H9 (cell line): ENCODE data around the gene ERC2. TPM values are rescaled to one million over a fixed set of nuclear protein-coding genes. Genes with fewer than 3 reads are reported as not detected.

ENCODE experiments used
- DNase-seq: peaks from one replicate; pipeline ENCODE4 v3.0.0-alpha.2; 2017
- H2AFZ ChIP-seq: one replicate; pipeline ENCODE4 v1.6.1; 2013; ENCODE audit warnings: mild to moderate bottlenecking, low read length, control low read depth, moderate library complexity
- H2AK5ac ChIP-seq: 2 replicates; pipeline ENCODE4 v1.6.1; 2013; ENCODE audit warnings: low read length, control low read depth, mixed read lengths; ENCODE audit not compliant: insufficient read length
- H2BK120ac ChIP-seq: one replicate; pipeline ENCODE4 v1.6.1; 2013; ENCODE audit warnings: low read depth, mild to moderate bottlenecking, low read length, control low read depth, inconsistent platforms; ENCODE audit not compliant: poor library complexity, severe bottlenecking
- H2BK12ac ChIP-seq: 2 replicates; pipeline ENCODE4 v1.6.1; 2013; ENCODE audit warnings: low read length, control low read depth, mixed read lengths, low read depth; ENCODE audit not compliant: insufficient read length
- H2BK15ac ChIP-seq: 2 replicates; pipeline ENCODE4 v1.6.1; 2013; ENCODE audit warnings: low read depth, low read length, control low read depth
- H2BK20ac ChIP-seq: one replicate; pipeline ENCODE4 v1.6.1; 2013; ENCODE audit warnings: low read depth, mild to moderate bottlenecking, low read length, control low read depth, inconsistent platforms; ENCODE audit not compliant: poor library complexity, severe bottlenecking
- H2BK5ac ChIP-seq: 2 replicates; pipeline ENCODE4 v1.6.1; 2013; ENCODE audit warnings: low read length, control low read depth, mixed read lengths; ENCODE audit not compliant: insufficient read length
- H3K14ac ChIP-seq: 2 replicates; pipeline ENCODE4 v1.6.1; 2013; ENCODE audit warnings: low read length, control low read depth; ENCODE audit not compliant: insufficient read depth
- H3K18ac ChIP-seq: 2 replicates; pipeline ENCODE4 v1.6.1; 2013; ENCODE audit warnings: low read depth, mild to moderate bottlenecking, mixed read lengths, low read length, control low read depth; ENCODE audit not compliant: insufficient read length
- H3K23ac ChIP-seq: 2 replicates; pipeline ENCODE4 v1.6.1; 2013; ENCODE audit warnings: low read length, control low read depth, mixed read lengths, low read depth; ENCODE audit not compliant: insufficient read length
- H3K23me2 ChIP-seq: 2 replicates; pipeline ENCODE4 v1.6.1; 2013; ENCODE audit warnings: low read depth, mild to moderate bottlenecking, mixed read lengths, low read length, control low read depth; ENCODE audit not compliant: insufficient read length, poor library complexity, severe bottlenecking
- H3K27ac ChIP-seq: 2 replicates; pipeline ENCODE4 v1.5.1; 2013; ENCODE audit warnings: low read length, control low read depth, mixed read lengths, low read depth; ENCODE audit not compliant: insufficient read length
- H3K27me3 ChIP-seq: 2 replicates; pipeline ENCODE4 v1.6.1; 2013; ENCODE audit warnings: low read length, control low read depth, inconsistent platforms; ENCODE audit not compliant: insufficient read depth
- H3K4ac ChIP-seq: 2 replicates; pipeline ENCODE4 v1.6.1; 2013; ENCODE audit warnings: low read depth, mild to moderate bottlenecking, control low read depth, inconsistent platforms, low read length, moderate library complexity
- H3K4me1 ChIP-seq: 2 replicates; pipeline ENCODE4 v1.6.1; 2013; ENCODE audit warnings: low read length, control low read depth, inconsistent platforms; ENCODE audit not compliant: insufficient read depth
- H3K4me2 ChIP-seq: 2 replicates; pipeline ENCODE4 v1.6.1; 2013; ENCODE audit warnings: low read length, control low read depth, mixed read lengths; ENCODE audit not compliant: insufficient read length, insufficient read depth
- H3K56ac ChIP-seq: 2 replicates; pipeline ENCODE4 v1.6.1; 2013; ENCODE audit warnings: low read depth, mild to moderate bottlenecking, mixed read lengths, low read length, control low read depth; ENCODE audit not compliant: insufficient read length
- H3K79me1 ChIP-seq: 2 replicates; pipeline ENCODE4 v1.6.1; 2013; ENCODE audit warnings: low read depth, mild to moderate bottlenecking, moderate library complexity, low read length, control low read depth, inconsistent platforms; ENCODE audit not compliant: insufficient read depth, poor library complexity, severe bottlenecking
- H3K79me2 ChIP-seq: 2 replicates; pipeline ENCODE4 v1.6.1; 2013; ENCODE audit warnings: low read length, control low read depth, inconsistent platforms; ENCODE audit not compliant: insufficient read depth
- H3K9ac ChIP-seq: 2 replicates; pipeline ENCODE4 v1.6.1; 2013; ENCODE audit warnings: low read length, control low read depth, mixed read lengths; ENCODE audit not compliant: insufficient read length; ENCODE audit errors: extremely low read depth
- H3K9me3 ChIP-seq: one replicate; pipeline ENCODE4 v1.6.1; 2013; ENCODE audit warnings: low read depth, low read length, inconsistent platforms; ENCODE audit not compliant: control insufficient read depth
- H3T11ph ChIP-seq: one replicate; pipeline ENCODE4 v1.6.1; 2013; ENCODE audit warnings: mild to moderate bottlenecking, low read length, control low read depth, inconsistent platforms
- H4K20me1 ChIP-seq: one replicate; pipeline ENCODE4 v1.6.1; 2013; ENCODE audit not compliant: control insufficient read depth, insufficient read length, insufficient read depth
- H4K5ac ChIP-seq: 2 replicates; pipeline ENCODE4 v1.6.1; 2013; ENCODE audit warnings: low read depth, mild to moderate bottlenecking, mixed read lengths, low read length, control low read depth; ENCODE audit not compliant: insufficient read length
- H4K8ac ChIP-seq: replicated peaks from 2 replicates; pipeline ENCODE4 v1.6.1; 2013; ENCODE audit warnings: low read length, control low read depth, mixed read lengths, low read depth; ENCODE audit not compliant: insufficient read length
- H4K91ac ChIP-seq: 2 replicates; pipeline ENCODE4 v1.6.1; 2013; ENCODE audit warnings: low read depth, mild to moderate bottlenecking, moderate library complexity, mixed read lengths, low read length, control low read depth; ENCODE audit not compliant: insufficient read length
- H3K27ac Mint-ChIP-seq, 3 experiments: 2 replicates in 2 of 3; 3 replicates in 1 of 3; pipeline ENCODE4 v1.8.0; 2020 to 2021; ENCODE audit warnings: mixed read lengths in 3 of 3, mild to moderate bottlenecking in 1 of 3, moderate library complexity in 1 of 3
- H3K27me3 Mint-ChIP-seq: 2 replicates; pipeline ENCODE4 v1.8.0; 2021; ENCODE audit warnings: low read depth, mild to moderate bottlenecking, moderate library complexity, mixed read lengths
- H3K36me3 Mint-ChIP-seq, 3 experiments: 2 replicates in 2 of 3; 3 replicates in 1 of 3; pipeline ENCODE4 v1.8.0; 2020 to 2021; ENCODE audit warnings: low read depth in 3 of 3, mixed read lengths in 3 of 3; ENCODE audit not compliant: insufficient read depth in 1 of 3
- H3K4me1 Mint-ChIP-seq, 2 experiments: 2 replicates each; pipeline ENCODE4 v1.8.0; 2020; ENCODE audit warnings: mixed read lengths in 2 of 2
- H3K4me3 Mint-ChIP-seq, 2 experiments: 2 replicates in 1 of 2; 3 replicates in 1 of 2; pipeline ENCODE4 v1.8.0; 2020 to 2021; ENCODE audit warnings: mild to moderate bottlenecking in 2 of 2, mixed read lengths in 2 of 2, moderate library complexity in 1 of 2
- H3K9me3 Mint-ChIP-seq, 2 experiments: 2 replicates in 1 of 2; 3 replicates in 1 of 2; pipeline ENCODE4 v1.8.0; 2020; ENCODE audit warnings: mild to moderate bottlenecking in 2 of 2, mixed read lengths in 2 of 2, moderate library complexity in 1 of 2
- CTCF ChIP-seq: fragments of 200-600 bp; sonication (generic); conservative IDR thresholded peaks from 3 replicates; pipeline ENCODE4 v1.8.0; 2021; ENCODE audit warnings: antibody characterized with exemption, mild to moderate bottlenecking
- WGBS: extraction: QIAGEN DNeasy Blood & Tissue Kit; methylation state at CpG from one replicate; pipeline ENCODE4 v1.1.7; 2013; ENCODE audit warnings: missing lambda C conversion rate, low lambda C conversion rate, mixed read lengths; ENCODE audit not compliant: insufficient read length; ENCODE audit errors: extremely low coverage; 5-methylcytosine and 5-hydroxymethylcytosine counted together
- total RNA-seq: library from RNA; stranded (reverse); gene quantifications from 2 replicates; pipeline ENCODE4 v1.2.1, GENCODE V29; 2021

ERC2 gene
- total RNA-seq, 1 experiment from 2014 or later, result 15.4 TPM

GRCh38 chr3:55823829-55824228 lies 644.4 kb downstream of the ERC2 start:
- Histone ChIP-seq H4K20me1 (no peaks in the 10 kb centered on the region), H3T11ph (no peak overlapping the region), H3K4me1 (no peaks in the 10 kb centered on the region), H2BK12ac (no peak overlapping the region), H3K4ac (no peak overlapping the region), H3K79me2 (no peaks in the 10 kb centered on the region), H3K27me3 (no peaks in the 10 kb centered on the region), H4K91ac (no peak overlapping the region), H3K23me2 (no peaks in the 10 kb centered on the region), H2BK5ac (no peak overlapping the region), H3K18ac (no peak overlapping the region), H2AFZ (no peak overlapping the region), H4K5ac (no peak overlapping the region), H2BK120ac (no peak overlapping the region), H4K8ac (no peak overlapping the region), H3K79me1 (no peaks in the 10 kb centered on the region), H2BK20ac (no peak overlapping the region), H3K9me3 (no peaks in the 10 kb centered on the region), H2BK15ac (no peak overlapping the region), H3K4me2 (no peak overlapping the region), H3K27ac (no peak overlapping the region), H3K23ac (no peak overlapping the region), H3K9ac (no peak overlapping the region), H2AK5ac (no peak overlapping the region), H3K14ac (no peak overlapping the region), H3K56ac (no peak overlapping the region)
- peaks cover 0 to 4% of the 10 kb centered on the region in 2 experiments; a peak in 1 of 4 replicates for H3K4me1 Mint-ChIP-seq
- H3K27me3 Mint-ChIP-seq, result no peaks in the 10 kb centered on the region; the same call in 1 of the 2 replicates
- no peaks in the 10 kb centered on the region for H3K9me3 Mint-ChIP-seq
- TF ChIP-seq CTCF, result no peak
- H3K27ac Mint-ChIP-seq, result no peak overlapping the region
- no peak overlapping the region for H3K4me3 Mint-ChIP-seq
- DNase-seq, result no peak
- no CpG with 5 or more reads among the region's 1 CpG for WGBS
- no peaks in the 10 kb centered on the region; a peak in 1 of 7 replicates for H3K36me3 Mint-ChIP-seq
